ENCODE results near the gene MT1H.
"Not testable (repeated sequence)": the region's sequence is repeated elsewhere in the genome, so short reads cannot be mapped to it uniquely, and the experiment has no call there.

The MT1H gene

GRCh38 chr16:56665286-56666261, 4.0 kb upstream of the MT1H start:
- DNase-seq: not testable (repeated sequence)

GRCh38 chr16:56667581-56668571, 1.7 kb upstream of the MT1H start, which contains the start of gene MT1G:
MT1G (minus strand) TSS chr16:56668065; CDS start chr16:56667993, 72 bp downstream.
- peak; percentile 79 for DNase-seq

- DNase-seq: peak; percentile 56
These were observed 416 bp downstream of the MT1H start for GRCh38 chr16:56669840-56670619.

GRCh38 chr16:56670620-56670934, 963 bp downstream of the MT1H start:
- DNase-seq: no peak

GRCh38 chr16:56671691-56672090, 2.1 kb downstream of the MT1H start:
- peak; percentile 63 for DNase-seq

- DNase-seq: not testable (repeated sequence)
These were observed 2.6 kb downstream of the MT1H start for GRCh38 chr16:56672171-56672570.

- DNase-seq: no peak
These were observed 3.3 kb downstream of the MT1H start for GRCh38 chr16:56672761-56673536.

GRCh38 chr16:56673921-56674320, 4.3 kb downstream of the MT1H start:
- peak; percentile 55 for DNase-seq

- DNase-seq: not testable (repeated sequence)
These were observed 5.0 kb downstream of the MT1H start for GRCh38 chr16:56674570-56674969.

GRCh38 chr16:56675685-56676210, 6.1 kb downstream of the MT1H start:
- no peak for DNase-seq

GRCh38 chr16:56677474-56677873, 7.9 kb downstream of the MT1H start:
- DNase-seq: no peak

- no peak for DNase-seq
These were observed 9.6 kb downstream of the MT1H start for GRCh38 chr16:56679078-56679730.

GRCh38 chr16:56679818-56680217, 10.2 kb downstream of the MT1H start:
- peak; percentile 47 for DNase-seq

- DNase-seq: peak; percentile 90
These were observed 12.5 kb downstream of the MT1H start, which contains the start of gene MT1X for GRCh38 chr16:56681939-56682702. MT1X (plus strand) TSS chr16:56682470; CDS start chr16:56682541, 71 bp downstream.

- DNase-seq: no peak
These were observed 13.2 kb downstream of the MT1H start for GRCh38 chr16:56682703-56683397.

GRCh38 chr16:56683424-56684172, 14.0 kb downstream of the MT1H start:
- DNase-seq: no peak

GRCh38 chr16:56684256-56684925, 14.8 kb downstream of the MT1H start:
- no peak for DNase-seq

Data from inflammatory macrophage treated with lipopolysaccharide for 4 hours (primary cell).